ENCODE results near the gene TLCD3B. TPM values are rescaled to one million over a fixed set of nuclear protein-coding genes. Genes with fewer than 3 reads are reported as not detected.

The TLCD3B gene
- total and polyA plus RNA-seq, 2 of the 4 experiments (the other 2 are of a cell fraction): 0.19 TPM; not detected in 1

DNA sequence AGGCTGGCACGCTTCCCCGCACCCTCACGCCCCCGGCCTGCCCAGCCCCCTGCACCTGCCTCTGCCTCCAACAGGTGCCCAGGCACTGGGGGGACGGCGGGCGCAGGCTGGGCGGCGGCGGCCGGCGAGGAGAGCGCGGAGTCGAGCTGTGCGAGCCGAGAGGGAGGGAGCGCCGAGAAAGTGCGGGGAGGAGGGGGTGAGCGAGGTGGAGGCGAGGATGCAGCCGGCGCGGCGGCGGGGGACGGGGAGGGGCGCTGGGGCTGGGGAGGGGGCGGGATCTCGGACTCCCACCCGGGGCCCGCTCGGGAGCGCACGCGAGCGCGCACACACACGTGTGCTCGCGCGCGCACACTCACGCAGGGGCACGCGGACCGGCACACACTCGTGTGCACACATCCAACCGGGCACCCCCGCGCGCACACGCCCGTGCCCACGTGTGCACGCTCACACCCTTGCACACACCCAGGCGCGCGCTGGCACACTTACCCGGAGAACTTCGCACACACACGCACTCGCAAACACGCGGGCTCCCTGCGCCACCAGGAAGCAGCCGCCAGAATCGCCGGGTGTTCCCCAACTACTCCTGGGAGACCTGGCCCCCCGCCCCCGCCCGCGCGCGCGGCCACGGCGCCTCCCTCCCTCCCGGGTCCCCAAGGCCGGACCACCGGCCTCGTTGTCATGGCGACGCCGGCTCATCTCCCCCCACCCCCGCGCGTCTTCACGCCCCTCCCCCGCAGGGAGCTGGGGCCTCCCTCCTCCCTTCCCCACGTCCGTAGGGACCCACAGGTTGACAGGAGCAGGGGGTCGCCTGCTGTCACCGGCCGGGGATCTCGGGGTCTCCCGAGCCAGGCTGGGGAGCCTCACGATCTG is 20.0 kb downstream of the TLCD3B start, which contains the start of gene DOC2A:
TSS of gene DOC2A (minus strand) at position 184 of the 870 bp plus-strand sequence. CDS start 805 bp downstream, outside the sequence.
- TF ChIP-seq, protein P1, sequence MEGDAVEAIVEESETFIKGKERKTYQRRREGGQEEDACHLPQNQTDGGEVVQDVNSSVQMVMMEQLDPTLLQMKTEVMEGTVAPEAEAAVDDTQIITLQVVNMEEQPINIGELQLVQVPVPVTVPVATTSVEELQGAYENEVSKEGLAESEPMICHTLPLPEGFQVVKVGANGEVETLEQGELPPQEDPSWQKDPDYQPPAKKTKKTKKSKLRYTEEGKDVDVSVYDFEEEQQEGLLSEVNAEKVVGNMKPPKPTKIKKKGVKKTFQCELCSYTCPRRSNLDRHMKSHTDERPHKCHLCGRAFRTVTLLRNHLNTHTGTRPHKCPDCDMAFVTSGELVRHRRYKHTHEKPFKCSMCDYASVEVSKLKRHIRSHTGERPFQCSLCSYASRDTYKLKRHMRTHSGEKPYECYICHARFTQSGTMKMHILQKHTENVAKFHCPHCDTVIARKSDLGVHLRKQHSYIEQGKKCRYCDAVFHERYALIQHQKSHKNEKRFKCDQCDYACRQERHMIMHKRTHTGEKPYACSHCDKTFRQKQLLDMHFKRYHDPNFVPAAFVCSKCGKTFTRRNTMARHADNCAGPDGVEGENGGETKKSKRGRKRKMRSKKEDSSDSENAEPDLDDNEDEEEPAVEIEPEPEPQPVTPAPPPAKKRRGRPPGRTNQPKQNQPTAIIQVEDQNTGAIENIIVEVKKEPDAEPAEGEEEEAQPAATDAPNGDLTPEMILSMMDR (conservative IDR thresholded peaks at IDR 0.05; ENCODE audit: low read depth, low read length): no peak
- peak; percentile 34; the same call in 1 of the 2 replicates for TF ChIP-seq MAZ (IDR thresholded peaks at IDR 0.05; ENCODE audit: borderline replicate concordance, low read depth, low read length)
- 8% methylated on average over 12 of the region's 99 CpGs; no CpG with 5 or more reads in 1 of the 2 experiments for WGBS, 2 experiments (ENCODE audit: extremely low coverage in 2 of 2, insufficient read length in 1 of 2)
- no peak within 1 kb of the TSS for H4K91ac ChIP-seq (ENCODE audit: insufficient read depth, low read depth, low read length)
- H3K23ac ChIP-seq (ENCODE audit: low read depth, low read length): no peak within 1 kb of the TSS
- intact Hi-C loops (cut with micrococcal nuclease): no loop called here
- H3K4me2 ChIP-seq (ENCODE audit: low read depth, low read length): peak within 1 kb of the TSS; percentile 92
- no peak within 1 kb of the TSS for H3K4ac ChIP-seq (ENCODE audit: low read depth, low read length)
- no peak within 1 kb of the TSS for H2BK20ac ChIP-seq (ENCODE audit: low read depth, low read length)
- CTCF ChIA-PET: no interaction called here
- no peak within 1 kb of the TSS for H2BK5ac ChIP-seq (ENCODE audit: low read depth, low read length, poor library complexity, severe bottlenecking)
- no peak within 1 kb of the TSS for H3K14ac ChIP-seq (replicated peaks; ENCODE audit: low read depth, low read length)
- H3K9me1 ChIP-seq (ENCODE audit: insufficient read depth, low read length): no peaks in the 10 kb centered on the region
- H2AK5ac ChIP-seq (ENCODE audit: low read depth, low read length): no peak within 1 kb of the TSS
- H3K4me1 ChIP-seq (ENCODE audit: control insufficient read depth, insufficient read depth, low read length): no peaks in the 10 kb centered on the region; the same call in 1 of the 2 replicates
- no peak within 1 kb of the TSS for H2BK120ac ChIP-seq (ENCODE audit: low read depth, low read length)
- no peaks in the 10 kb centered on the region for H3K36me3 ChIP-seq (ENCODE audit: control insufficient read depth, insufficient read depth, low read length)
- no peak within 1 kb of the TSS for H3K27ac ChIP-seq (ENCODE audit: insufficient read depth, low read length)
- no TSS peak for BruUV-seq (replicated peaks)
- ATAC-seq (ENCODE audit: low read depth): peak; percentile 73
- DNase-seq: no peak
- no peaks in the 10 kb centered on the region for H3K9me3 ChIP-seq (ENCODE audit: control insufficient read depth, insufficient read depth, low read length)
- no peak within 1 kb of the TSS for H2BK15ac ChIP-seq (ENCODE audit: low read depth, low read length)
- no peak within 1 kb of the TSS for H3K9ac ChIP-seq (ENCODE audit: low read depth, low read length)
- dilution Hi-C loops (cut with HindIII; ENCODE audit: low sequenced_read_pairs, unreplicated experiment): no loop called here
- H4K5ac ChIP-seq (ENCODE audit: low read depth, low read length): no peak within 1 kb of the TSS
- in situ Hi-C loops (cut with MboI; ENCODE audit: low sequenced_read_pairs): no loop called here
- POLR2A ChIA-PET (ENCODE audit: unreplicated experiment): no interaction called here
- peak within 1 kb of the TSS; percentile 88 for H2AFZ ChIP-seq (replicated peaks; ENCODE audit: low read length, poor library complexity)
- H3K56ac ChIP-seq (ENCODE audit: extremely low read depth, insufficient read depth, low read length): no peak within 1 kb of the TSS
- peaks cover 27% of the 10 kb centered on the region for H3K27me3 ChIP-seq (ENCODE audit: control insufficient read depth, insufficient read depth, low read length)
- H4K8ac ChIP-seq (ENCODE audit: low read depth in 2 of 2, low read length in 2 of 2): no peak within 1 kb of the TSS
- H2AK9ac ChIP-seq (replicated peaks; ENCODE audit: low read depth, low read length, poor library complexity): peak within 1 kb of the TSS; percentile 78
- no peaks in the 10 kb centered on the region for H3K79me1 ChIP-seq (ENCODE audit: low read depth in 1 of 2, low read length in 2 of 2)
- H3K18ac ChIP-seq (ENCODE audit: low read depth, low read length): no peak within 1 kb of the TSS
- H4K20me1 ChIP-seq (ENCODE audit: insufficient read depth, low read length): no peaks in the 10 kb centered on the region; the same call in 1 of the 2 replicates
- peak within 1 kb of the TSS; percentile 42 for H3K4me3 ChIP-seq (ENCODE audit: insufficient read depth, low read depth, low read length)
